Measurements from ENCODE around the gene KCNAB2.

The KCNAB2 gene

DNA sequence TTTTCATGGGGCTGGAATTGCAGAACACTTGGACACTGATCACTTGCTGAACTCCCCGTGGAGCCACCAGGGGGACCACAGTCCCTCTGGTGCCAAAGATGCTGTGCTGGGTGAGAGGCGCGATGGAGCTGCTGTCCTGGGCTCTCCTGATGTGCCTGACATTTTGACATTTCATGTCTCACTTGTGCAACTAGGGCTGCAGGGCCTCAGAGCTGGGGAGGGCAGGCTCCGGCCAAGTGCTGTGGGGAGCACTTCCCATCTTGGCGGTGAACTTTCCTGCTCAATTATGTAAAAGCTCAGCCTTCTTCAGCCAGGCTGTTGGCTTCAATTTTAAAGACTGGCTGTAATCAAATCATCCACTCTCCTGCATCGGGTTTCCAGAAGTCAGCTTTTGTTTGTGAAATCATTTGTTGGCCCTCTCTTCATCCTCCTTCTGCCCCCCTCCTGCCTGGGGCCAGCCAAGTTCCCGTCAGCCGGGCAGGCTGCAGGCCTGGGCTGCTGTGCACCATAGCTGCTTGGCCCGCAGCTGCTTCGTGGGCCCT lies 36.8 kb downstream of the KCNAB2 start:
- DNase-seq (ENCODE audit: low read depth), result no peak

DNA sequence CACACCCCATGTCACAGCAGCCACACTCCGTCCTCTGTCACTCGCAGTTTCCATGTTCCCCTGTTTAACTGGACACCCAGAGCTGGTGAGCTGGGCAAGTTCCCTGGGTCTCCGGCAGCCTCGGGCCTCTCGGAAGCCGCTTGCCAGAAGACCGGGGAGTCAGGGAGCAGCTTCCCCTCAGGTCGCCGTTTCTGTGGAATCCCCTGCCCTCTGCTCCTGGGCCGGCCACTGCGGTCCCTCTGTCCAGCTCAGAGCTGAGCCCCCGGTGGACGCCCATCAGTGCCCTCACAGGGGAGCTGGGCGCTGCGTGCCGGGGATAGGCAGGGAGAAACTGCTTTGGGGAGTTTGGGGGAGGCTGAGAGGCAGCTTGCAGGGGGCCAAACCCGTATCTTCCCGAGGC lies 37.7 kb downstream of the KCNAB2 start:
- DNase-seq (ENCODE audit: low read depth), result no peak

DNA sequence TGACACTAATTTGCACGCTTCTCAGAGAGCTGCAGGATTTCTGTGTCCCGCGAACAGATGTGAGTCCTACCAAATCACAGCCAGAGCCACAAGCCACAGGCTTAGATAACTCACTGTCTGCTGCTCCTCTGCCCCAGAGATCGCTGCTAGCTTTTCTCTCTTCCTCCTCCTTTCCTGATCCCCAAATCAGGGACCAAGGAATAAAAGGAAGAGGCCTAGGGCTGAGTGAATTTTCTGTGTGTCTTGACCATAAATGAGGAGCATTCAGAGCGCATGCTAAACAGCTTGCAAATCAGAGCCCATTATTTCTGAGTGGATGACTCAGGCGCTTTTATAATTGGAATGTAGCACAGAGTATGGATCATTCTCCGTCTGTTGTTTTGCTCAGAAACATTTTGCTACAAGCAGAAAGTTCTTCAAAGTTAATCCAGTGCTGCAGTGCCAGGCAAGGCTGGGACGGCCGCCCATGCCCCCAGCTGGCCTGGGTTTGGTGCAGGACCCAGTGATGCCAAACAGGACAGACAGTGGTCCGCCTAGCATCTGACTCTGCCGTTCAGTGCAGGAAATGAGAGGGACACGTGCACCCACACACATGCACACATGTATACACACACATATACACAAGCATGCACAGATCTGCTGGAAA lies 38.2 kb downstream of the KCNAB2 start:
- DNase-seq (ENCODE audit: low read depth), result no peak

DNA sequence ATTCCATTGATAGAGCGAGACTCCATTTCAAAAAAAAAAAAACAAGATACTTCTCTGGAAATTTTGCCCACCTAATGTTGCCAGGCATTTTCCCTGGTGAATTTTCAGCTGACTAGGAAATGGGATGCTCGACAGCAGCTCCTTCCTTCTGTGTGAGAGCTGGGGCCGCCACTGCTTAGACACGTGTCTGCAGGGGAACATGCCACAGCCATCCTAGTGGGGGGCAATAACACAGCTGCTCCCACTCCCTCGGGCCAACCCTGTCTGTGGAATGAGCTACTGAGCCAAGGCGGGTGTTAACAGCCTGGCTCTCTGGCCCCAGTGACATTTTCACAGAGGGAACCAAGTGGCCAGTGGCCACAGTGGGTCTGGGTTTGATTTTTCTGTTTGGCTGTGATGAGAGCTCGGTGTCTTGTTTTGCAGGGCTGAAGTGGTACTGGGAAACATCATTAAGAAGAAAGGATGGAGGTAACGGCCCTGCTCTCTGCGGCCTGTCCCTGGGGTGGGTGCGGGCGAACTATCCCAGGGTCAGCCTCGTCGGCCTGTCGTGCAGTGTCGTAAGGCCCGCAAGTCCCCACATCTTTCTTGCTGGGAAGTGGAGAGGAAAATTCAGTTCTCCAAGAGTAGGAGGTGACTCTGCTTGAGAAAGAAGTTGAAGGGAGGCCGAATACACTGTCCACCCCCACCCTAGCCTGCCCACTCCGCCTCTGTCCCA lies 39.2 kb downstream of the KCNAB2 start:
- no peak for DNase-seq (ENCODE audit: low read depth)

DNA sequence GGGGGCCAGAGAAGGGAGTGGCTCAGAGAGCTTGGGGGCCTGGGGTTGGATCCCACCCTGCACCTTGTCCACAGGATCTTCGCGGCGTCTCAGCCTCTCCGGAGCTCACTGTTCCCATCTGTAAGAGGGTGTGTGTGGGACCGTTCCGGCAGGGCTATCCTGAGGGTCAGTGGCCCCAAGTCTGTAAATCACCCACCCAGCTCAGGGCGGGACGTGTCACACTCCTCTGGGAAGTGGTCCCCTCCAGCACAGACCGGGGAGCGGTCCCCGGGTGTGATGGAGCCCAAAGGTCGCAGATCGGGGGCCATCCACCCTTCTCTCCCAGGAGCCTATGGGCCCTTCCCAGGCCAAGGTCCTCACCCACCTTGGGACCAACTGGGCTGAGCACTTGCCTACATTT lies 40.0 kb downstream of the KCNAB2 start:
- no peak for DNase-seq (ENCODE audit: low read depth)

DNA sequence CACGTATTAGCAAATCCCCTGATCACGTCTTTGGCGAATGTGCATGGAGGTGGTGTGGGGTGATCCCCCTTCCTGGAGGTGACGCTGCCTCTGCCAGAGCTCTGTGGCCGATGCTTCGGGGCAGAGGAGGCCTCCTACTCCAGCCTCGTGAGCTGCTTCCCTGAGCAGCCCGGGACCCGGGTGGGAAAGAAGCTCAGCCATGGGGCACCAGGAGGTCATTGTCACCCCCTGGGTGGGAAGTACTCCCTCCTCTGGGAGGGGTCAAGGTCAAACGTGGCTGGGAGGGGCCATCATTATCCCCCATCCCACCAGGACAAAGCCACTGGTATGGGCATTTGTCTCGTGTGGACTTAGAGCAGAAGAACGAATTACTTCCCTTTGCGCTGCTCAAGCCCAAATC lies 40.7 kb downstream of the KCNAB2 start:
- no peak for DNase-seq (ENCODE audit: low read depth)

DNA sequence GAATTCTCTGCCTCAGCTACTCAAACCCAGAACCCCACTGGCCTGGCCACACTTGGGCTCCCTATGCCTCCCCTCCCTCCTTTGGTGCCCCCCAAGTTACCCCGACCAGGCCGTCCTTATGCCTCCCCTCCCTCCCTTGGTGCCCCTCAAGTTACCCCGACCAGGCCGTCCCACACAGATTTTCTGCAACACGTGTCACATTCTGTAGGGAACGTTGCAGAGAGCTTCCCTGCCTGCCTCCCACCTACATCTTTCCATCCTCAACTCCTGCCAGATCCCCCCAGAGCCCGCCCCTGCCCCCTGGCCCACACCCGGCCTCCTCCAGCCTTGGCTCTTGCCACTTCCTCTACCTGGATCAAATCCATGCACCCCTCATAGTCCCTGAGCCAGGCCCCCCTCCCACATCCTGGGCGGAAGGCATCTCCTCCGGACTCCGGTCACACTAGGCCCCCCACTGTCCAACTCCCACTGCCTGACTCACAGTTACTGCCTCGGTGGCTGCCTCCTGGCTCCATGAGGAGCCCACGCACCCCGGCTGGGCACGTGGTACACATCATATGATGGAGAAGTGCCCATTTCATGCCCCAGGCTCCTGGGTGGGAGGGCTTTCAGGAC lies 41.2 kb downstream of the KCNAB2 start:
- DNase-seq (ENCODE audit: low read depth), result no peak

DNA sequence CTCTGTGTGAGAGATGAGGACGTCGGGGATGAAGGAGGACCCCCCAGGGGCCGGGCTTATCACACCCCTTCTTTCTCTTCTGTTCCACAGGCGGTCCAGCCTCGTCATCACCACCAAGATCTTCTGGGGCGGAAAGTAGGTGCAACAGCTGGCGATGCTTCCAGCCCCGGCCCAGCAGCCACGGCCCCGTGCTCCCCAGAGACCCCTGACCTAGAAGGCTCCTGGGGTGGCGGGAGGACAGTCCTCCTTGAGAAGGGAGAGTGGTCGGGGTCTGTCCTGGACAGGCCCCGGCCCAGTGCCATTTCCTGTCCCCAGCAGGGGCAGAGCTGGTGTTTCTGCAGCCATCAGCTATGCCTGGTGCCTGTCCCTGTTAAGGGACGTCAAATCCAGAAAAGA lies 41.7 kb downstream of the KCNAB2 start:
- no peak for DNase-seq (ENCODE audit: low read depth)

DNA sequence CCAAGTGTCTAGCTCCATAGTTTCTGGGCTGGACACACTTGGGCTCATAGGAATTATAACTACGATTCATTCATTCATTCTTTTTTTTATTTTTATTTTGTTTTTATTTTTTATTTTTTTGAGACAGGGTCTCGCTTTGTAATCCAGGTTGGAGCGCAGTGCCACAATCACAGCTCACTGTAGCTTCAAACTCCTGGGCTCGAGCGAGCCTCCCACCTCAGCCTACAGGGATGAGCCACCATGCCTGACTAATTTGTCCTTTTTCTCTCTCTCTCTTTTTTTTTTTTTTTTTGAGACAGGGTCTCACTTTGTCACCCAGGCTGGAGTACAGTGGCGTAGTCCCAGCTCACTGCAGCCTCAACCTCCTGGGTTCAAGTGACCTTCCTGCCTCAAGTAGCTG lies 42.3 kb downstream of the KCNAB2 start:
- DNase-seq (ENCODE audit: low read depth), result no peak

DNA sequence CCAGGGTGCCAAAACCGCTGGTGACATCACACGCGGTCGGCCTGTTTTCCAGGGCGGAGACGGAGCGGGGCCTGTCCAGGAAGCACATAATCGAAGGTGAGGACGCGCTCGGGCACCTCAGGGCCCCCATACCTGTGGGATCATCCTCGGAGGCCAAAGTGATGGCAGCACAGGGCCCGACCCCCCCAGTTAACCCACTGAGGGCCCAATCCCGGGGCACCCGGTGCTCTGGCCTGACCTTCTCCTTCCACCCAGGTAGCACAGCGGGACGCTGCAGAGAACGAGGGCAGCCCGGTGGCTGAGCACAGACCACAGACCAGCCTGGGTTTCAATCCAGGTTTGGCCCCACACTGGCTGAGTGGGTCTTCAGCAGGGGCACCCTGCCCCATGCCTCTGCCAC lies 43.3 kb downstream of the KCNAB2 start:
- DNase-seq (ENCODE audit: low read depth), result no peak

DNA sequence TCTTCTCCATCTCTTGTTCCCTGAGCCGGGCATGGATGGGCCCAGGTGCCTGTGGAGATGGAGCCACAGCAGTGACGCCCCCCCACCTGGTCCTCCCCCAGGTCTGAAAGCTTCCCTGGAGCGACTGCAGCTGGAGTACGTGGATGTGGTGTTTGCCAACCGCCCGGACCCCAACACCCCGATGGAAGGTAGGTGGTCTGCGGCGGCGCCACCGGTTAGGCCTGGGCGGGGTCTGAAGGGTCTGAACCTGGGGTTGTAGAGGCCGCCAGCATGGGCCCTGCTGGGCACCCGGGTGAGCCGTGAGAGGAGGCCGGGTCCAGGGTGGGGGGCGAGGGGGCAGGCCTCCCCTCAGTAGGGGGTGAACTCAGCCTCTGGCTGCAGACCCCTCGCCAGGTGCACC lies 44.6 kb downstream of the KCNAB2 start:
- DNase-seq (ENCODE audit: low read depth), result no peak

DNA sequence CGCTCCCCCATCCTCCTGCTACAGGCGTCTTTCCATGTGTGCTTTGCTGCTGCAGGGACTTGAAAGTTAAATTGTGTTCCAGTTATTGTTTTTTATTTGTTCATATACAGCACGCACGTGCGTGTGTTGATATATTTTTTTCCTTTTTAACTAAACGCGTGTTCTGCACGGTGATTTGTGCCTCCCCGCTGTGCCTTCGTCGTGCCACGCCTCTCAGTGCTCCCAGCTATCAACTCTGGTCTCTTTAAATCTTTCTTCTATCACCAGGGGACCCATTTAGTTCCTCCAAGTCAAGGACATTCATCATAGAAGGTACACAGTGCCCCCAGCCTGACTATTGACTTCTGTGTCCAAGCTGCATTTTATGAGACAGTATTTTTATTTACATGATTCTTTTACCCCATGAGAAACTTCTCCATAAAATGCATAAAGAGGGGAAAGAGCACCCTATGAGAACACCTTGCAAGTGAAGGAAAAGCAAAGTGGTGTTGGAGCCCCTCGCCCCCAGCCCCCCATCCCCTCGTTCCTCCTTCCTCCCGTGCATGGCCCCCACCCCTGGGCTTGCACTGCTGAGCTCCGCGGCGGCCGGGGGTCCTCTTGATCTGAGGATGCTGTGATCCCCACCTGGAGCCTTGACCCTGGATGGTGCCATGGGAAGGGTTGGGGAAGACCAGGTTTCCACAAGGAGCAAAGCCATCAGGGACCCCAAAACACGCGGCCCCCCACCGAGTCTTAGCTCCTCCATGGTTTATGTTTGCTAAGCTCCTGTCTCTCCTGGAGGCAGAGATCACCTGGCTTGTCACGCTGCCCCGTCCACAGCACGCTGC lies 45.5 kb downstream of the KCNAB2 start:
- no peak for DNase-seq (ENCODE audit: low read depth)

DNA sequence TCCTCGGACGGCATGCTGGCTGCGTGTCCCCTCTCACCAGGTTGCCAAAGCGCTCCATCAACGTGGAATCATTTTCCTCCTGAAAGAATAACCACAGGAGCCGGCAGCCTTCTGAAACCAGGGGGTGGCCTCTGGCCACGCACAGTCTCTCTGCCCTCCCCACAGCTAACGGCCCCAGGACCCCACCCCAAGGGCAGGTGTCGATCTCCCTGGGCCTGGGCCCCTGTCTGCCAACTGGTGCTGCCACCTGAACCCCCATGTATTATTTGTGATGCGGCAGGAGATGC lies 46.1 kb downstream of the KCNAB2 start:
- DNase-seq (ENCODE audit: low read depth), result no peak

DNA sequence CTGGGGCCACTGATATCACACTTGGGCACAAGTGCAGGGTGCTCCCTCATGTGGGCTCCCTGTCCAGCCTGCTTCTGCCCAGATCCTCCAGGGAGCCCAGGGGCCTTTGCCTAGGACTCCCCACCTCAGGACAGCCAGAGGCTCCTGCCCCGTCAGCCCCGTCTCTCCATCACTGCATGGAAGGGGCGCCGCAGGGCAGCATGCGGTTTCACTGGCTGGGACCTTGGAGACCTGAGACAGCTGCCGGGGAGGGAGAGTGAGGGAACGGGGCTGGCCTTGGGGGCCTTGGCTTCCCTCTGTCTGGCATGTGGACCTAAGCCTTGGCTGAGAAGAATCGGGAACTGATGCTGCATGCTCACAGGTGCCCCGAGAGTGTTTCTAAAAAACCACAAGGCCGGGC lies 46.5 kb downstream of the KCNAB2 start:
- DNase-seq (ENCODE audit: low read depth), result no peak

DNA sequence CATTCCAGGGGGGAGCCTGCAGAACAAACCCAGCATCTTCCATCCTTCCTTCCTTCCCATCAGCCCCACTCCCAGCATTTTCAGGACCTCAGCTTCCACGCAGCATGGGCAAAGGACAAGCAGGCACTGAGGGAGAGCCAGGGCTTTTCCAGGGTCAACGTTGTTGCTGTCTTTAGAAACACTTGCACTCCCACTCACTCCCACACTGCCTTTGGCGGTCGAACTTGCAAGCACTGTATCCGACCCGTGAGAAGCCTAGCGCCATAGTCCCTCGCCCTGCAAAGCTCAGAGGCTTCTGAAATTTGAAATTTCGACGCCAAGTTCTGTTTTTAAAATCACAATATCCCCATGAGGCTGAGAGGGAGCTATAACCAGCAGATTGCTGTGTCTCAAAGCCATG lies 47.4 kb downstream of the KCNAB2 start:
- DNase-seq (ENCODE audit: low read depth), result no peak

DNA sequence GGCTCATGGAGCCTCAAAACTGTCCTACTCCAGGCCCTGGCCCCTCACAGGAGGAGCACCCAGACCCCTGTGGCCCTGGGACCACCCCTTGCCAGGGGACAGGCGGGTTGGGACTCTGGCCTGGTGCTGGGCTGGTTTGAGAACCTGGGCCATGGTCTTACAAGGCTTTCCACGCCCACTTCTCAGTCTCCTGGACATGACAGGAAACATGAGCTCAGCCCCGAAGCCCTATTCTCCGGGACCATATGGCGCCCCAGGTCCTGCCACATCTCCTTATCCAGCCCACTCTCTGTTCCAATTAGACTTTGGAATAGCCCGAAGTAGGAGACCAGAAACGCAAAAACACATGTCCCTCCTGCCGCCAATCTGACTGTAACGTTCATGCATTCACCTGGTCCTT lies 47.9 kb downstream of the KCNAB2 start:
- DNase-seq (ENCODE audit: low read depth), result no peak

DNA sequence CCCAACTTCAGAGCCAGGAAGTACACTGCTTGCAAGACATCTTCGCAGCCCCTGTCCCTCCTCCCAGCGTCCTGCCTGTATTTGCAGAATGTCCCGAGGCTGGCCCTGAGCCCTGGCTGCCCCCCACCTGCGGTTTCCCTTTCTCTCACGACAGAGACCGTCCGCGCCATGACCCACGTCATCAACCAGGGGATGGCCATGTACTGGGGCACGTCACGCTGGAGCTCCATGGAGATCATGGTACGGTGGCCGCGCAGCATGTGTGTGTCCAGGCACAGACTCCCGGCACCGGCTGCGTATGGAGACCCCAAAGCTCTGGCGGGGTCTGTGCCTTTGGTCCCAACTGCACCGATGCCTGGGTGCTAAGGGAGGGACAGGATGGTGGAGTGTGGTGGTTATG lies 48.6 kb downstream of the KCNAB2 start:
- DNase-seq (ENCODE audit: low read depth), result no peak

DNA sequence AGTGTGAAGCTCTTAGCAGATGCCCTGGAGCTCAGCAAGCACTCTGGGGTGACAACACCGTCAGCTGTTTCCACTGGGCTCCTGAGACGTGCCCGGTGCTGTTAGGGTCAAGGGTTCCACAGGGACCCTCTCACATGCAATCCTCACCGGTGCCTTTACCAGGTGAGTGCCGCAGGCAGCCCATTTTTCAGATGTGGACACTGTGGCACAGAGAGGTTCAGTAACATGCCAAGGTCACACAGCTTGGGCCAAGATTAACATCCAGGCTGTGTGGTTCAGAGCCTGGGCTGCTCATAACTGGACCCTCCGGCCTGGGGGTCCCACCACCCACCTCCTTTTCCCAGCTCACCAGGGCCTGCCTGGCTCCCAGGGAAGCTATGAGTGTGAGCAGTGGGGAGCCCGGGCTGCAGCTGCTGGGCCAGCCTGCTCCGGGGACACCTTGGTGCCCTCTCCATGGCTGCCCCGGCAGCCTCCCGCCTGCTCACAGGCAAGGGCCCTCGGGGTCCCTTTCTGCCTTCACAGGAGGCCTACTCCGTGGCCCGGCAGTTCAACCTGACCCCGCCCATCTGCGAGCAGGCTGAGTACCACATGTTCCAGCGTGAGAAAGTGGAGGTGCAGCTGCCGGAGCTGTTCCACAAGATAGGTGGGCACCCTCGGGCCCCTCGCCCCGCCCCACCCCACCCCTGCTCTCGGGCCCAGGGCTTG lies 49.3 kb downstream of the KCNAB2 start:
- DNase-seq (ENCODE audit: low read depth), result no peak

DNA sequence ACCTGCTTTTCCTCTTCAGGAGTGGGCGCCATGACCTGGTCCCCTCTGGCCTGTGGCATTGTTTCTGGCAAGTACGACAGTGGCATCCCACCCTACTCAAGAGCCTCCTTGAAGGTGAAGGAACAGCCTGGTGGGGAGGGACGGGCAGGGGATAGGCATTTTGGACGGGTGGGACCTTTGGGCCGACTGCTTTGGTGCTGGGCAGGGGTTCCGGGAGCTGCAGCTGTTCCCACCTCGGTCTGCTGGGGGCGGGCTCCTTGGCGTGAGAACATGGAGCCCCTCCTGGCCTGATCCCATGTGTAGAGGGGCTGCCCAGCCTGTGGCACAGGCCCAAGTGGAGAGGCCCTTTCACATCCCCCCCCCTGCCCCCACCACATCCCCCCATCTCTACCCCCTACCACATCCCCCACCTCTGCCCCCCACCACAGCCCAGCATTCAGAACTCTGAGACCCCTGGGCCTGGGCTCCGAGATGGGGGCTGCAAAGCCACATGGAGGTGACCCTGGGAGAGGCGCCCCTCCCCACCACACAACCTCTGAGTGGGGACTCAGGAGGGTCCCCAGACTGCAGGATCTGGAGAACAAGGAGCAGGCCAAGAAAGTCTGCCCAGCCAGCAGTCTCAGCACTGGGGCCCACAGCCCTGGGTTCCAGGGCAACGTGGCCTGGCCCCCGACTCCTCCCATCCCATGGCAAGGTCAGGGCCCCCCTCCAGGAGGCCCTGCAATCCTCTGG lies 50.0 kb downstream of the KCNAB2 start:
- no peak for DNase-seq (ENCODE audit: low read depth)

DNA sequence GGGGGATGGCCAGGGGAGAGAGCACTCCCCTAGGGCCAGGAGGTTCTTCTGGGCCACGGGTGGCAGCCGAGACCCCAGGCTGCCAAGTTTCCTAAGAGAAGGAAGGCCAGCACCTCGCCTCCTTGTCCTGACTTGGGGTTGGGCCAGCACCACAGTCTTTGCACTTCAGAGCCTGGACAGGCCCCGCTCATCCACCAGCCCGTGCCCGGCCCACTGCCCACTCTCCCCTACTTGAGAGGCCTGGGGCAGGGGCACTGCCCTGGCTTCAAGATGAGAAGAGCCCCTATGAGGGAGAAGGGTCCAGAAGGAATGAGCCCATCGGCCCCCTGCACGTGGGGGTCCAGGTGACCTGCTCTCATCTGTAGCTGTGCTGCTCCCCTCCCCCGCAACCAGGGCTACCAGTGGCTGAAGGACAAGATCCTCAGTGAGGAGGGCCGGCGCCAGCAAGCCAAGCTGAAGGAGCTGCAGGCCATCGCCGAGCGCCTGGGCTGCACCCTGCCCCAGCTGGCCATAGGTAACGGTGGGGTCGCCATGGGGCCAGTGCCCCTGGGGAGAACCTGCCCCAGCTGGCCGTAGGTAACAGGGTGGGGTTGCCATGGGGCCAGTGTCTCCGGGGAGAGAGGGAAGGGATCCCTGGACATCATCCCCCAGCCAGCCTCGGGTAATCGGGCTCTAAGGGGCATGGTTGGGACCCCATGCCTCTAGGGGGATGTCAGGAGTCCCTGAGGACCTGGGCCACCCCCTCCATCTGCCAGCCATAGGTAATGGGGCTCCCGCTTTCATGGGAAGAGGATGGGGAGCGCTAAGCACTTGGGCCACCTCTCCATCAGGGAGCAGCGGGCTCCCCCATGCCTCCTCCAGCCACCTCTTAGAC lies 50.8 kb downstream of the KCNAB2 start:
- no peak for DNase-seq (ENCODE audit: low read depth)
